Inferior parietal cortex (tissue), 1 donor: Measurements from ENCODE around the gene RASGRP3.

Experiments used
- DNase-seq: peaks from one replicate; pipeline ENCODE4 v3.0.0-alpha.2; 2016; ENCODE audit errors: extremely low spot score

RASGRP3 gene

DNA sequence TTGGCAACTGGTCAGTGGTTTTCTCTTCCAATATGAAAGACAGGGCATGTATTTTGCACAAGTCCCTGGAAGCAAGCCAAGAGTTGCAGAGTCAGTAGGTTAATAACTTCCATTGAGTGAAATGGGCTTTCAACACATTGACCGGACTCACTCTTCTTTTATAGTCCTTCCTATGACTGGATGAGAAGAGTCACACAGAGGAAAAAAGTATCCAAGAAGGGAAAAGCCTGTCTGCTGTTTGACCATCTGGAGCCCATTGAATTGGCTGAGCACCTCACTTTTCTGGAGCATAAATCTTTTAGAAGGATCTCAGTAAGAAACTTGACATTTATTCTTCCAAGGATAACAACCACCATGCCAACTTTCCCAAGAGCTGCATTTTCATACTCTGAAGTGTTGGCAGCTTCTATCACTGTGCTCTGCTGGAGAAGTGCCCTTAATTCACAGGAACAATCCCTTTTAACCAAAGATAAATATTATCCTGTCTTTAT, 45.4 kb downstream of the RASGRP3 start:
- DNase-seq = peak; percentile 62

- no peak for DNase-seq
Observed at GRCh38 chr2:33522576-33522975, 46.1 kb downstream of the RASGRP3 start.

DNA sequence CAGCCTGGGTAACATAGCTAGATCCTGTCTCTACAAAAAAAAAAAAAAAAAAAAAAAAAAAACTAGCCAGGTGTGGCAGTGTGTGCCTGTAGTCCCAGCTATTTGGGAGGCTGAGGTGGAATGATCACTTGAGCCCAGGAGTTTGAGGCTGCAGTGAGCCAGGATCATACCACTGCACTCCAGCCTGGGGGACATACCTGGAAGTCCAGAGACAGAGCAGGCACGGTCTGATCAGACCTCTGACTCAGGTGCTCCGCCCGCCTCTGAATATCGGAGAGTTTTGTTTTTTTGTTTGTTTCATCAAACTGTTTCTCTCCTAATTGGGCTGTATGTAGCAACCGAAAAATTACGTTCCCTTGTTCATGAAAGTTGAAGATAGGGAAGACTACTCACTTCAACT, 49.2 kb downstream of the RASGRP3 start:
- DNase-seq = no peak

- DNase-seq = no peak
Observed at GRCh38 chr2:33526132-33526531, 49.7 kb downstream of the RASGRP3 start.

- DNase-seq = no peak
Observed at GRCh38 chr2:33526921-33527320, 50.5 kb downstream of the RASGRP3 start.

- DNase-seq = no peak
Observed at GRCh38 chr2:33528441-33528950, 52.0 kb downstream of the RASGRP3 start.

- no peak for DNase-seq
Observed at GRCh38 chr2:33529771-33530481, 53.5 kb downstream of the RASGRP3 start.

DNA sequence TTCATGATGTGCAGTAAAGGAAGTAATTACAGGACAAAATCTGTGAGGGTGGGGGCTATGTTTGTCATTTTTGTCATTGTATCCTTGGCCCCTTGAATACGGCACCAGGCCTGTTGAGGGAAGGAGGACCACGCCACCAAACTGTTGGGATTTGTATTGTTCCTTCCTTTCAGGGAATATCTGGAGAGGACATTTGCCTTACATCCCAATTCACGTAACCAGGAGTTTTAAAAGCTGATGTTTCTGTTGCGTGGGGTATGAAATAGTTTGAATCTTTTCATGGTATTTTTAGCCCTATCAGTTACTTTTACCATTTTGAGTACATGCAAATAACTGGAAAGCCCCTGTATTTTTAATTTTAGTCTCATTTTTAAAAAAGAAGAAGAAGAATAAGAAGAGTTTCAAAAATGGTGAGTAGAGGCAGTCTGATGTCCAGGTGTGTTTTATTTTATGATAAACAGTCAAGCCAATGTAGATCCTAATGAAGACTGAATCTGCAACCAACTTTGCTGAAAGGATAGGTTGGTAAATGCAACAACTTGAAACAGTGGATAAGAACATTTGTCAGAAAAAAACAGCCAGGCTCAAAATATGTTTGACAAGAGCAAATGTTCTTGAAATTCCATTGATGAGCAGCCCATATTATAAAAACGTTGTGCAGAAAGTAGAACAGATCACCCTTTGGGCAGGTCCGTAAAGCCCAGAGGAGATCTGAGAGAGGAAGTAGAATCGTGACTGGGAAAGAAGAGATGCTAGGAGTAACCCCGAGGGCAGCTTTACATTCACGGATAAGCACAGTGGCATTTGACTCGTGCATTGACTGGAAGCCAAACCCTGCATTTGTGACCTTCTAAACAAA, 54.5 kb downstream of the RASGRP3 start:
- no peak for DNase-seq

DNA sequence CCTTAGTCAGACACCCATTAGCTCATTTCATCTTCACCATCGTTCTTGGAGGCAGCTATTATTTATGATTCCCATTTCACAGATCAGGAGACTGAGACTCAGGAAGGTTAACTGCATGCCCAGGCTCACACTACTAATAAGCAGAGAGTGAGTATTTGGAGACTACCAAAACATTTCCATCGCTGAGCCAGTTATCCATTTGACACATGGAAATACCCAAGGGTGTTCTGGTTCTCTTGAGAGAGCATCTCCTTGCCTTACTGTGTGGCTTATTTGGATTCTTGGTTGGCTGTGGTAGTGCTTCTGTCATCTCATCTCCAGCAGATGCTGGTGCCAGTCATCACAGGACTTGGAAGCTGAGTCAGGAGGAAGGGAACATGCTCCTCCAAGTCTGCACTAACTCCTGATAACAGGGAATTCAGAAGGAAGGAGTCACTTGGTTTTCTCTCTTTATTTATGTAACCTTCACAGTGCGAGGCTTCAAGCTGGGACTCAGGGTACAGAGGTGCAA, 55.2 kb downstream of the RASGRP3 start:
- DNase-seq = no peak

DNA sequence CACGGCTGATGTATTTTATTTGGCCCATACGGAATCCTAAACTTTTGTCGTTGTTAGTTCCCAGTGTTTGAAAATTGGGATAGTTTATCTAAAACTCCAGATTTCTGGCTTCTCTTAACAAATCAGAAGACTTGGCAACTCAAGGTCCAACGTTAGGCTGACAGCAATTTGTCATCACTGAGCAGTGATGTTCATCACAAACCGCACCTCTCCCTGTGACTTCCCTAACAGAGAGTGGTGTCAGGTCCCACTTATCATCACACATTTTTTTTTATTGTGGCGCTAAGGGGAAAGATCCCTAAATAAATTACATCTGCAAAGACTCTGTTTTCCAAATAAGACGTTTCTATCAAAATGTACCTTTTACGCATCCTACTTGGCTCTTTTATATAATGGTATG, 55.7 kb downstream of the RASGRP3 start:
- no peak for DNase-seq

- DNase-seq = no peak
Observed at GRCh38 chr2:33532966-33533365, 56.5 kb downstream of the RASGRP3 start.

DNA sequence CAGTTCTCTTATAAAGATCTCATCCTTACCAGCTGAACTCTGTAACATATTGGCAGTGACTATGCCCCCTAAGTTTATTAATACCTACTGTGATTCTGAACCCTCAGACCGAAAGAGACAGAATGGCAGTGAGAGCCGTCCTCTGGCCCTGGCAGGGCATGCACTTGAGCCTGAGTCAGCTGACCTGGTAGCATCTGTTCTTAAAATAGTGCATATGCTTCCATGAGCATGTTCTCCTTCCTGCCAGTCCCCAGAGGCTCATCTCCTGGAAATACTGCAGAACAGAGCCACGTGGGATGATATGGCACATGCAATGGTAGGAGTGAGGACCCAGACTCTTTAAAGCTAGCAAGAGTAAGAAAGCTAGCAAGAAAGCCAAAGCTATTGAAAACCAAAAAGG, 59.0 kb downstream of the RASGRP3 start:
- DNase-seq = no peak

DNA sequence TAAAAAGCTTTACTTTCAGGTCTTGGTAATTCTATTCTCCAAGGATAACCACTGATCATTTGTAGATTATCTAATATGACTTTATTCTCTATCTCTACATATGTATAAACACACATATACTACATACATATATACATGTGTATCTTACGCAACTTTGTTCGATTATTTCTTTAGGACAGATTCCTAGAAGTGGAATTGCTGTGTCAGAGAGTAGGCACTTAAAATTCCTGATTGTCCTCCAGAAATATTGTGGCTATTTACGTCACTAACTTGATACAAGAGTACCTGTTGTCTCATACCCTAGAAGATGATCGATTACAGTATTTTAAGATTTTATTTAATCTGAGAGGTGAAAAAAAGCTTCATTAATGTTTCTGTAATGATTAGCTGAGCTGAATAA, 64.8 kb downstream of the RASGRP3 start:
- no peak for DNase-seq

DNA sequence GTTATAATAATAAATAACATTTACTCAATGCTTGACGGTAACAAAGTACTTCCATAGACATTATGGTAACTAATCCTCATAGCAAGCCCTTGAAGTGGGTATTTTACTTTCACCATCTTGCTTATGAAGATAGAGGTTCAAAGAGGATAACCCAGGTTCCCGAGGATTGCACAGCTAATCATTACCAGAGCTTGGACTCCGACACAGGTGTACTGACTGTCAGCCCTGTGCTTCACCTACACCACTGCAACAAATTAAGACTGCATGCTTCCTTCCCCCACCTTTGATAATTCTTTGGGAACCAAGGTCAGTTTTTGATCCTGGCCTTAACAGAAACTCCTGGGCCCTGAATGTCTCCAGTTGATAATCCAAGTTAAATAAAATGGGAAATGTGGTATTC, 73.8 kb downstream of the RASGRP3 start:
- no peak for DNase-seq

DNA sequence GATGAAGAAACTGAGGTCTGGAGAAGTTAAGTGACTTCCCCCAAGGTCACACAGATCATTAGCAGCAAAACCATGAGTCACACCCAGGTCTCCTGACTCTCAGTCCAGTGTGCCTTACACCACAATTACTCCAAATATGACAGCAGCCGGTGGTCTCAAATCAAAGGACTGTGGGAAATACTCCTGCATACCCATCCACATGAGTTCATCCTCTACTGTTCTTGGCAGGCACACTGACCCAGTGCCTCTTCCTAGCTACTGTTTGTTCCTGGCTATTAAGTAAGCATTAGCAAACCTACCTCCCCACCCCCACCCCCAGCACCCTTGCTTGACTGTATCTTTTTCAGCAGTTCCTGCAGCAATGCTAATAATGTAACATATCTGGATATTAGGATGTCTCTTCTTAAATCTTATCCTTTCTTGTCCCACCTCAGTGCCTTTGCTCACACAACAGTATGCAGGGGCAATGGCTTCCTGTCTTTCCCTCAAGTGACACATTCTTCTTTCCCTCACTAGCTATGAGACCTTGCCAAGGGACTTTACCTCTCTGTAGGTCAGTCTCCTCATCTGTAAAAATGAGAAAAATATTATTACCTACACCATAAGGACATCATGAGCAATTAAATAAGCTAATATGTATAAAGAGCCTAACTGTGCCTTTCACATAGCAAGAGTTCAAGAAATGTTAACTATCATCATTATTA, 76.5 kb downstream of the RASGRP3 start:
- no peak for DNase-seq

GRCh38 chr2:33555681-33556080, 79.2 kb downstream of the RASGRP3 start:
- no peak for DNase-seq

- DNase-seq = no peak
Observed at GRCh38 chr2:33559328-33559727, 82.9 kb downstream of the RASGRP3 start.

DNA sequence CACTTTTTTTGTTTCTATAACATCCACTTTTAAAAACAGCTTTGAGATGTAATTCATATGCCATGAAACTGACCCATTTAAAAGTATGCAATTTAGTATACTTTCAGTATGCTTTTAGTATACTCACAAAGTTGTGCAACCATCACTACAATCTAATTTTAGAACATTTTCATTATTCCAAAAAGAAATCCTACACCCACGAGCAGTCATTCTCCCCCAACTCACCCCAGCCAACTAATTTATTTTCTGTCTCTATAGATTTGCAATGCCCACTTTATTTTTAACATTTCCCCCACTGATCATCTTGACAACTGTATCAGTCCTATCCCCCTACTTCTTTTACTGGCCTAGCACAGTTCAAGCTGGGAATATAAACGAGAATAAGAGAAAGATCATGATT, 83.6 kb downstream of the RASGRP3 start:
- no peak for DNase-seq

GRCh38 chr2:33561872-33562271, 85.4 kb downstream of the RASGRP3 start:
- no peak for DNase-seq

- DNase-seq = no peak
Observed at GRCh38 chr2:33570681-33571080, 94.2 kb downstream of the RASGRP3 start.

DNA sequence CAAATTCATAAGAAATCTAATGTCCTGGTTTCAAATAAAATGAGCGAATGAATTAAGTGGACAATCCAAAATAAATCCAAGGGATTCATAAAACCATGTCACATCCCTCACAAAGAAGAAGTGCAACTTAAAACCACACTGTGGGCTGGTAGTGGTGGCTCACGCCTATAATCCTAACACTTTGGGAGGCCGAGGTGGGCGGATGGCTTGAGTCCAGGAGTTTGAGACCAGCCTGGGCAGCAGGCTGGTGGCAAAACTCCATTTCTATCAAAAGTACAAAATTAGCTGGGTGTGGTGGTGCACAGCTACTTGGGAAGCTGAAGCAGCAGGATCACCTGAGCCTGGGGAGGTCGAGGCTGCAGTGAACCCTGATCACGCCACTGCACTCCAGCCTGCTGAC, 97.2 kb downstream of the RASGRP3 start:
- DNase-seq = no peak

DNA sequence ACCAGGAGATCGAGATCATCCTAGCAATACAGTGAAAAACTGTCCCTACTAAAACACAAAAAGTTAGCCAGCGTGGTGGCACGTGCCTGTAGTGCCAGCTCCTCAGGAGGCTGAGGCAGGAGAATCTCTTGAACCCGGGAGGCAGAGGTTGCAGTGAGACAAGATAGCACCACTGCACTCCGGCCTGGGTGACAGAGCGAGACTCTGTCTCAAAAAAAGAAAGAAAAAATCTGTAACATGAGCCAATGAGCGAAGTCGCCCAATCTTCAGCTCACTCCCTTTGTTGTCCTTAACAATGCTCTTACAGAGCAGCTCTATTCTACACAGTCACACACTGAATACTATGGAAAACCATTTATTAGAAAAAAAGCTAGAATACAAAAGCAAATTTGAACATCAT, 100.6 kb downstream of the RASGRP3 start:
- peak; percentile 41 for DNase-seq
